ENCODE measurements around the gene CKLF.
"Not testable (repeated sequence)": the region's sequence is repeated elsewhere in the genome, so short reads cannot be mapped to it uniquely, and the experiment has no call there.

Gene CKLF

GRCh38 chr16:66552286-66553177 is at the start of gene CKLF:
TSS of gene CKLF (plus strand) at chr16:66552576. CDS start at chr16:66552716, 140 bp downstream.
- peak; percentile 46 for DNase-seq

- DNase-seq = no peak
Measured at GRCh38 chr16:66503030-66503429, 49.3 kb upstream of the CKLF start.

GRCh38 chr16:66503612-66504011 is 48.8 kb upstream of the CKLF start:
- no peak for DNase-seq

- no peak for DNase-seq
Measured at GRCh38 chr16:66507731-66508239, 44.6 kb upstream of the CKLF start.

GRCh38 chr16:66508248-66508913 is 44.0 kb upstream of the CKLF start:
- no peak for DNase-seq

- DNase-seq = no peak
Measured at GRCh38 chr16:66508914-66509496, 43.4 kb upstream of the CKLF start.

GRCh38 chr16:66509576-66509975 is 42.8 kb upstream of the CKLF start:
- DNase-seq = no peak

- DNase-seq = no peak
Measured at GRCh38 chr16:66510298-66510697, 42.1 kb upstream of the CKLF start.

- DNase-seq = no peak
Measured at GRCh38 chr16:66510711-66511601, 41.4 kb upstream of the CKLF start.

- DNase-seq = no peak
Measured at GRCh38 chr16:66511602-66512271, 40.6 kb upstream of the CKLF start.

GRCh38 chr16:66512272-66513110 is 39.9 kb upstream of the CKLF start:
- no peak for DNase-seq

- no peak for DNase-seq
Measured at GRCh38 chr16:66513111-66513723, 39.2 kb upstream of the CKLF start.

- DNase-seq = not testable (repeated sequence)
Measured at GRCh38 chr16:66514391-66514790, 38.0 kb upstream of the CKLF start.

- not testable (repeated sequence) for DNase-seq
Measured at GRCh38 chr16:66514980-66515595, 37.3 kb upstream of the CKLF start.

- DNase-seq = no peak
Measured at GRCh38 chr16:66515596-66516508, 36.5 kb upstream of the CKLF start.

GRCh38 chr16:66516509-66516807 is 35.9 kb upstream of the CKLF start:
- DNase-seq = no peak

- DNase-seq = no peak
Measured at GRCh38 chr16:66516808-66517585, 35.4 kb upstream of the CKLF start.

- DNase-seq = no peak
Measured at GRCh38 chr16:66517586-66518263, 34.7 kb upstream of the CKLF start.

Data from NCI-H1105 (cell line).